Ovary (tissue), 9 donors: ENCODE data around the gene GATAD2A. TPM values are rescaled to one million over a fixed set of nuclear protein-coding genes. Genes with fewer than 3 reads are reported as not detected.
A peak's percentile ranks its signal among the peaks of the same experiment; 100 is the strongest.

Experiments
- DNase-seq, 5 donors: peaks; one replicate each; pipeline ENCODE4 v3.0.0-alpha.2; 2019 to 2020
- H3K27ac ChIP-seq, 2 donors: fragments of 200-600 bp; one replicate each; pipeline versions ENCODE4 v1.5.1 to v1.8.0; 2019 to 2022
- H3K27me3 ChIP-seq: fragments of 200-600 bp; one replicate; pipeline ENCODE4 v1.8.0; 2022
- H3K36me3 ChIP-seq: fragments of 200-600 bp; sonication (generic); one replicate; pipeline ENCODE4 v1.5.1; 2019
- H3K4me1 ChIP-seq: one replicate; pipeline ENCODE4 v1.8.1; 2013; ENCODE audit warnings: mild to moderate bottlenecking, moderate library complexity; ENCODE audit not compliant: insufficient read depth
- H3K4me3 ChIP-seq: fragments of 200-600 bp; sonication (generic); one replicate; pipeline ENCODE4 v1.5.1; 2017
- H3K9me3 ChIP-seq, 2 donors: fragments of 200-600 bp in 1 of 2; sonication (generic) in 1 of 2; one replicate each; pipeline versions ENCODE4 v1.5.1 to v1.8.1; 2013 to 2019; ENCODE audit warnings: mild to moderate bottlenecking in 1 of 2, moderate library complexity in 1 of 2
- CTCF ChIP-seq, 3 donors: fragments of 450-650 bp in 2 of 3; fragments of 200-600 bp in 1 of 3; IDR thresholded peaks; one replicate each; pipeline versions ENCODE4 v1.5.1 to v1.8.0; 2016 to 2022; ENCODE audit warnings: antibody characterized with exemption in 3 of 3, mild to moderate bottlenecking in 1 of 3
- EP300 ChIP-seq: sonication (generic); formaldehyde crosslinking; IDR thresholded peaks from one replicate; pipeline ENCODE4 v1.6.1; 2017; ENCODE audit warnings: antibody characterized with exemption
- POLR2A ChIP-seq: fragments of 450-650 bp; IDR thresholded peaks from one replicate; pipeline ENCODE4 v1.6.1; 2017; ENCODE audit warnings: antibody characterized with exemption, mild to moderate bottlenecking, moderate library complexity
- WGBS, 3 donors: extraction: QIAGEN DNeasy Blood & Tissue Kit in 1 of 3; methylation state at CpG; one replicate each; pipeline versions ENCODE4 v1.1.5 to v1.1.7; 2013 to 2017; 5-methylcytosine and 5-hydroxymethylcytosine counted together
- intact Hi-C, 4 donors: fragments of 100-400 bp; cut with DNase I; formaldehyde crosslinking; loops; one replicate each; pipeline versions ENCODE4 v1.11.0 to v1.15.1; 2022 to 2023
- polyA plus RNA-seq, 2 donors: library from polyadenylated mRNA; stranded (reverse); fragments of 200-250 nt in 1 of 2; fragments of 350-450 nt in 1 of 2; fragmentation: Illumina TruSeq in 1 of 2; extraction: RNeasy Lipid Tissue Mini Kit (QIAGEN cat#74804) in 1 of 2; gene quantifications; one replicate each; pipeline ENCODE4 v1.2.3, GENCODE V29; 2013 to 2014
- total RNA-seq, 7 donors: library from RNA; depleted of rRNA in 2 of 7; stranded (reverse); fragments of >200 nt in 2 of 7; fragmentation: NEBNext Ultra II Directional in 3 of 7; extraction: Animal tissue kit (Norgen Biotek cat#: 25700) in 3 of 7; gene quantifications; one replicate each; pipeline versions ENCODE4 v1.1.0 to v1.2.4, GENCODE V29; 2016 to 2023
- donor health status: DM: no; HTN: no; CAD: no; lungs with moderate emphysema.
- donor health status: DM: no; HTN: no; CAD: no.
- donor health status: Bipolar disorder and iron deficiency.
- donor health status: DM: yes; HTN: yes; CAD: no.
- donor health status: DM: no; HTN: no; CAD: no.
- donor health status: DM: yes; HTN: yes; CAD: no.

GATAD2A gene
- total and polyA plus RNA-seq, 9 donors: 10.7 to 83.0 (median 52.2) TPM

GRCh38 chr19:19402656-19403372 is 2.7 kb upstream of the GATAD2A start:
- no peaks in the 10 kb centered on the region for H3K36me3 ChIP-seq
- DNase-seq: no peak
- H3K27me3 ChIP-seq: no peaks in the 10 kb centered on the region
- WGBS, 3 donors: 81 to 89% (median 85%) methylated on average over 11 of the region's 11 CpGs
- no peak for TF ChIP-seq POLR2A
- TF ChIP-seq EP300: no peak
- no peak for TF ChIP-seq CTCF (IDR thresholded peaks at IDR 0.05)
- no peak overlapping the region for H3K27ac ChIP-seq
- H3K9me3 ChIP-seq: no peaks in the 10 kb centered on the region
- peaks cover 7% of the 10 kb centered on the region for H3K4me1 ChIP-seq
- no peak overlapping the region for H3K4me3 ChIP-seq
- intact Hi-C loops: no loop called here

GRCh38 chr19:19403373-19403901 is 2.0 kb upstream of the GATAD2A start:
- DNase-seq: no peak
- Histone ChIP-seq H3K4me1 (peaks cover 7% of the 10 kb centered on the region), H3K4me3 (no peak overlapping the region), H3K27ac (no peak overlapping the region), H3K36me3 (no peaks in the 10 kb centered on the region), H3K27me3 (no peaks in the 10 kb centered on the region), H3K9me3 (no peaks in the 10 kb centered on the region)
- 90 to 91% (median 90%) methylated on average over 5 of the region's 5 CpGs for WGBS, 3 donors
- TF ChIP-seq CTCF (IDR thresholded peaks at IDR 0.05) (no peak), EP300 (no peak), POLR2A (no peak)
- intact Hi-C loops: no loop called here

DNA sequence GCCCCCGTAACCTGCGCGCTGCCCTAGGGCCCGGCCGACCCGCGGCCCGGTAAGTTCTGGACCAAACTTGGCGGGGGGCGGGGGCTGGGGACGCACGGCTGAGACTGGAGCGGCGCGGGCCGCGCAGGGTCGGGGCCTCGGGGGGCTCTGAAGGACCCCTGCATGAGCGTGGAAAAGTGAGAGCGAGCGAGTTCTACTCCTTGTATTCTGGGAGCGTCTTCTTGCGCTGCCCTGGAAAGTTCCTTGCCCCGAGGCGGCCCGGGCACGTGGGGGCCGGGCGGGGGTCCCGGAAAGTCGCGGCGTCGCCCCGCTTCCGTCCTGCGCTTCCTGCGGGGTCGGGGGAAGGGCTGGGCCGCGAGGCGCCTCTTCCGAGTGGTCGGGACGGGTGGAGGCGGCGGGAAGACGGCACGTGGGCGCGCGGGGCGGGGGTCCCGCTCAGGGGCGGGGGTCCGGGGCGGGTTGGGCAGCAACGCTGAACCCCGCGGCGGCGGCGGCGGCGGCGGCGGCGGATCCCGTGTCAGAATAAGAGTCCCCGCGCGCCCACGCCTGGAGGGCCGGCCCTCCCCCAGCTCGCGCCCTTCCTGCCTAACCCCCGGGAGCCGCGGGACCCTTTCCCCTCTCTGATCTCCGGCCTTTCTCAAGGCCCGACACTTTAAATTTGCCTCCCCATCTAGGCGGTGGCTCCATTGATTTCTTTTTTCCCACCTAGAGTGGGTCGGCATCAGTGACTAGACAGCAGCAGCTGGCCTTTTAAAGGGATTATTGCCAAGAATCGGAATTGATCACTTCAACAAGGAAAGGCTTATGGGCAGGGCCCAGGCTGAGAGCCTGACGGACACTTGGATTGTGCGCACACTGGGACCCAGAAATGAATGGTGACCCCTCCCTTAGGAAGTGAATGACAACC is 749 bp downstream of the GATAD2A start:
- H3K36me3 ChIP-seq: no peaks in the 10 kb centered on the region
- peaks cover 19% of the 10 kb centered on the region for H3K4me1 ChIP-seq
- no peaks in the 10 kb centered on the region for H3K9me3 ChIP-seq
- no peaks in the 10 kb centered on the region for H3K27me3 ChIP-seq
- DNase-seq: peak; percentile 38 to 73 (median 68)
- peak overlapping the region; percentile 68 for H3K4me3 ChIP-seq
- intact Hi-C loops: no loop called here
- H3K27ac ChIP-seq: peak overlapping the region; percentile 45 to 56
- WGBS, 3 donors: 0 to 2% (median 1%) methylated on average over 44 to 87 of the region's 87 CpGs
- TF ChIP-seq POLR2A (no peak), CTCF (IDR thresholded peaks at IDR 0.05) (no peak), EP300 (no peak)

- Histone ChIP-seq H3K4me1 (peaks cover 19% of the 10 kb centered on the region), H3K4me3 (peak overlapping the region; percentile 68), H3K36me3 (no peaks in the 10 kb centered on the region), H3K27ac (peak overlapping the region in 1 of 2 donors; percentile 45), H3K9me3 (no peaks in the 10 kb centered on the region), H3K27me3 (no peaks in the 10 kb centered on the region)
- TF ChIP-seq CTCF (IDR thresholded peaks at IDR 0.05) (no peak), POLR2A (no peak), EP300 (no peak)
- WGBS, 3 donors: 20 to 31% (median 20%) methylated on average over 12 of the region's 12 CpGs
- intact Hi-C loops: no loop called here
- no peak for DNase-seq
Observed at GRCh38 chr19:19406878-19407632, 1.6 kb downstream of the GATAD2A start.
